Activated CD4-positive, alpha-beta T cell treated with anti-CD3 and anti-CD28 coated beads, Interleukin-2, Interleukin-4, amounts not matched to agents 100 ng/mL and 50 ng/mL, durations not matched to agents 16 hours and 8 hours (primary cell): ENCODE results near the gene DCPS.

ENCODE experiments used
- DNase-seq: peaks from one replicate; pipeline ENCODE4 v3.0.0-alpha.2; 2020; ENCODE audit warnings: low spot score

The DCPS gene

GRCh38 chr11:126328444-126328843 lies 24.6 kb downstream of the DCPS start:
- no peak for DNase-seq

- no peak for DNase-seq
Measured at GRCh38 chr11:126328938-126329643, 25.2 kb downstream of the DCPS start.

GRCh38 chr11:126329644-126330211 lies 25.9 kb downstream of the DCPS start:
- no peak for DNase-seq

GRCh38 chr11:126331286-126331685 lies 27.4 kb downstream of the DCPS start:
- DNase-seq, result no peak

GRCh38 chr11:126332221-126332711 lies 28.4 kb downstream of the DCPS start:
- DNase-seq, result no peak

GRCh38 chr11:126333142-126333541 lies 29.3 kb downstream of the DCPS start:
- no peak for DNase-seq

GRCh38 chr11:126334659-126335462 lies 31.0 kb downstream of the DCPS start:
- DNase-seq, result no peak

- no peak for DNase-seq
Measured at GRCh38 chr11:126335463-126335760, 31.6 kb downstream of the DCPS start.

- DNase-seq, result no peak
Measured at GRCh38 chr11:126336138-126336541, 32.3 kb downstream of the DCPS start.

GRCh38 chr11:126336671-126337101 lies 32.8 kb downstream of the DCPS start:
- DNase-seq, result no peak

GRCh38 chr11:126337126-126337473 lies 33.2 kb downstream of the DCPS start:
- DNase-seq, result no peak

- no peak for DNase-seq
Measured at GRCh38 chr11:126337474-126338241, 33.8 kb downstream of the DCPS start.

- no peak for DNase-seq
Measured at GRCh38 chr11:126338346-126339055, 34.6 kb downstream of the DCPS start.

GRCh38 chr11:126339073-126339862 lies 35.4 kb downstream of the DCPS start:
- no peak for DNase-seq

GRCh38 chr11:126339863-126340434 lies 36.1 kb downstream of the DCPS start:
- DNase-seq, result no peak

GRCh38 chr11:126340960-126341606 lies 37.2 kb downstream of the DCPS start:
- no peak for DNase-seq

- no peak for DNase-seq
Measured at GRCh38 chr11:126341760-126342161, 37.9 kb downstream of the DCPS start.

- DNase-seq, result no peak
Measured at GRCh38 chr11:126343051-126343450, 39.2 kb downstream of the DCPS start.

- DNase-seq, result no peak
Measured at GRCh38 chr11:126344141-126345080, 40.6 kb downstream of the DCPS start.
